HG03469 (cell line): ENCODE measurements around the gene SLC35G2.
"Not testable (repeated sequence)": the region's sequence is repeated elsewhere in the genome, so short reads cannot be mapped to it uniquely, and the experiment has no call there.

Source experiments
- ATAC-seq: cut with Tn5 transposase; IDR thresholded peaks from one replicate; pipeline ENCODE4 v1.9.1; 2021; ENCODE audit warnings: mild to moderate bottlenecking, moderate library complexity, moderate number of reproducible peaks; ENCODE audit not compliant: unreplicated experiment

SLC35G2 gene

DNA sequence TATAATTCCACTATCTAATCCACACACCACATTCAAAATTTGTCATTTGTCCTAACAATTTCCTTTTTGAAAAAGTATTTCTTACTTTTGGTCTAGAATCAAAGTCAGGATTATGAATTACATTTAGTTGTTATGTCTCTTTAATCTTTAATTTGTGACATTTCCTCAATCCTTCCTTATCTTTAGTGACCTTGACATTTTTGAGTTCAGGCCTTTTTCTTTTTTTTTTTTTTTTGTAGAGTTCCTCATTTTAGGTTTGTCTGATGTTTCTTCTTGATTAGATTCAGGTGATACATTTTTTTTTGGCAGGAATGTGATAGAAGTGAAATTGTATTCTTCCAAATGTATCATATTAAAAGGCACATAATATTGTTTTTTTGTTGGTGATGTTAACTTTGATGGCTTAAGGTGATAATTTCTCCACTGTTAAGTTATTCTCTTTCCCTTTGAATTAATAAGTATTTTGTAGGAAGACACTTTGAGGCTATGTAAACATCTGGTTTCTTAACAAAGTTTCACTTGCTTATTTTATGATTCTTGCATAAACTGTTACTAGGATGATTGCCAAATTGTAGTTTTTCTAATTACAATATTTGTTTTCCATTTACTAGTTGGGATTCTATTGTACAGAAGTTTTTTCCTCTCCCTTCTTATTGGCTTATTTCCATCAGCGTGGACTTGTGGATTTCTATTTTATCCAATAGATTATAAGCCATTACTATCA, 16.3 kb downstream of the SLC35G2 start:
- ATAC-seq = no peak

DNA sequence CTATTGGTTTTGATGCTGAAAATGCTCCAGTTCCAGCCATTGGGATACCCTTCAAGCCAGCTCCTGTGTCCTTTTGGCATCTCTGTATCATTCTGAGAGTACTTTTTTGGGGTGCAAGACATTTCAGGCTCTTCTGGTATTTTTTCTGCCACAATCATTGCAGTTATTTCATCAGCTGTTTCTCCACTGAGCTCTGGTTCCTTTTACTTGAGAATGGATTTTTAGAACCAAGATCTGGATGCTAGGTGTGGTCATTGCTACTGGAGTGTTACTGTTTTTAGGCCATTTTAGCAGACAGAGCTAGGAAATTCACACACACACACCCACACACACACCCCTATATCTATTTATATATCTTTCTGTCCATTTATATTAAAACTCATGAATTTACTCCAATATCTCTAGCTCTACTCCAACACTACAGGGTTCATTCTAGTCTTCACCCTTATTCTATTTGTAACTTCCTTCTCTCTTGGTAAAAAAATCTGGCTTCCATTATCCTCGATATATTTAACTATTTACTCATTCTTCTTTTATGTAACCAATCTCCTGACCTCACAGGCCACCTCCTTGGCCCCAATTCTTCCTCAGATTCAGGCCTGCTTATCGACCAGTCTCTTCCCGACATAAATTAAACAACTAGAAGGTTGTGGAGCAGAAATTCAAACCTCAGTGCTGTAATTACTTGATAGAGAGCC, 17.0 kb downstream of the SLC35G2 start:
- no peak for ATAC-seq

DNA sequence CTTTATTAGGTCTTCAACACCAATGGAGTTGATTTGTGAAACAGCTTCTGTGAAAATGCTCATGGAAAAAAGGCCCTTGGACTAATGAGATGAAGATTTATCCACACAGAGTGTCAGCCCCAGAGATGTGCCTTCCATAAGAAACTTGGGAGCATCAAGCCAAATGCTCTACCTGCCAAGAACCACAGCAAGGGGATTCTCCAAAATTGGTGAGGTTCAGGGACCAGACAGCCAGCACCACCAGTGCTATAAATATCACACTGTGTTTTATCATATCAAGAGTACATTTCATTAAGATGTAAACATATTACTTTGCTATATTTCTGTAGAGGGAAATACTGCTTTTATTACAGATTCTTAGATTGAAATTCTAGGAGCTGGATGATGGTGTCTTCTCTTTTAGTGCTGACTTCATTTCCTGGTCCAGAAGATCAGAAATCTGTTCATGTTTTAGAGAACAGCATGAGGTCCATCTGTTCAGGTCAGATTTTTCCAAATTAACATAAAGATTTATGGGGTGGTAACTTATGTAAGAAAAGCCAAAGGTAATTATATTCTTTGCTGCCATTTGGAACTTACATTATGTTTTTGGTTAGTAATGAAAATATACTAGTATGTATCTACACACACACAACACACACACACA, 17.7 kb downstream of the SLC35G2 start:
- ATAC-seq = no peak

DNA sequence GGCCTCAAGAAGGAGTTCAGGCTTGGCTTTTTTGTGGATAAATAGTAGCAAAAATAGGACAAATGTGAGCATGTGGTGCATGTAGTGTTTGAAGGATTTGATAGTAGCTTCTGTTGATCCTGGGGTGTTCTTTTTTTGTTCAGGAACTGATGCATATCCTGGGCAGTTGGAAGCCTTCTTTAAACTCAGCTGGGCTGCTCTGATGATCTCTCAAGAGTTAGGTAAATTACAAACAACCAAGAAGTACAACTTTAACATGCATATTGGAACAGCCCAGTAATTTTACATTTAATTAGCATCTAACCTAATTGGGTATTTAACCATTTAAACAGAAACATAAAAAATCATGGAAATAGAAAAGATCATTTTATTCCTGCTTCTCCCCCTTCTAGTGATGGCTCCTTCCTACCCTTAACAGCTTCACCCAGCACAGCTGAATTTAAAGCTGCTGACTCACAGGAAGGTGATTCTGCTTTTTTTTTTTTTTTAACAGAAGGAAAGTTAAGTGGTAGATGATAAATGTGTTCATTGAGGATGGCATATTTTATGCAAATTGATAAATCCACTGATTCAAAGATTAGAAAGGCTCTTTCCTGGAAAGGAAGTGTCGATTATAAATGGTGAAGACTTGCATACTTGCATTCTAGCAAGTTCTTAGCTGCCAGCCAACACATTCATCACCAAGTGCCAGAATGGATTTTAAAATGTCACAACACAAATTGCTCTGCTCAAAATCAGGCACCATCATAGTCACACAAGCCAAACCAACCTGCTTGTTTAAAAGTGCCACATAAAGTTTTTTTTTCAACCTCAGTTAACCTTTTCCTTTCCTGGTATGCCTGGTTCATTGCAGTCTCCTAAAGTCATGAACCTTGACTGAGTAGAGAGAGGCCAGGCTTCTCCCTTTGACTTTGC, 20.0 kb downstream of the SLC35G2 start:
- ATAC-seq = no peak

DNA sequence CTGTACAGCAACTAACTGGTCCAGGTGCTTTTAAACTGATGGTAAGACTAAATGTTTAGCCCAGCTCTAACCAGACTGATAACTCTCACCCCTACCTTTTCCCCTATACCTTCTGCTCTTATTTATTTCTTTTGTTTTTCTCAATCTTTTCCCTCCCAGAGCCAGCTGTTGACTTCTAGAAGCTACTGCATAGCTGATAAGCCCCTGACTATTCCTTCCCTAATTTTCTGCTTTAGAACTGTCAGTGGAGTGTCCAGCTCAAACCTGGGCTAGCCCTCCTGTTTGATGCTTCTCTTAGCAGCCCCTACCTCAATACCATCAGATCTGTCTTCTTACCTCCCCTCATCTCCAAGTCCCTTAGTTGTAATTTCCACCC, 20.6 kb downstream of the SLC35G2 start:
- no peak for ATAC-seq

DNA sequence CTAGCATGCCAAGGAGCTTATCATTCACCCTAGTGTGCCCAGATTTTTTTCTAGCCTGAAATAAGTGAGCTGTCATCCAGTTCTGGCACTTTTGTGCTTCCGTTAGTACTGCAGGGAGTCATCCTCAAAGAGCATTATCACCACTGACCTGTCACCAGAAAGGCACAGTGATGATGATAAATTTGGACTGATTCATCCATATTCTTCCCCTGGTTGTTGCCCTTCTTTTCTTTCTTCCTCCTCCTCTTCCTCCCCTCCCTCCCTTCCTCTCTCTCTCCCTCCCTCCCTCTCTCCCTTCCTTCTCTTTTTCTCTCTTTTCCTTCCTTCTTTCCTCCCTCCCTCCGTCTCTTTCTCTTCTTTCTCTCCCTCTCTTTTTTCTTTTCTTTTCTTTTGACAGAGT, 21.3 kb downstream of the SLC35G2 start:
- no peak for ATAC-seq

DNA sequence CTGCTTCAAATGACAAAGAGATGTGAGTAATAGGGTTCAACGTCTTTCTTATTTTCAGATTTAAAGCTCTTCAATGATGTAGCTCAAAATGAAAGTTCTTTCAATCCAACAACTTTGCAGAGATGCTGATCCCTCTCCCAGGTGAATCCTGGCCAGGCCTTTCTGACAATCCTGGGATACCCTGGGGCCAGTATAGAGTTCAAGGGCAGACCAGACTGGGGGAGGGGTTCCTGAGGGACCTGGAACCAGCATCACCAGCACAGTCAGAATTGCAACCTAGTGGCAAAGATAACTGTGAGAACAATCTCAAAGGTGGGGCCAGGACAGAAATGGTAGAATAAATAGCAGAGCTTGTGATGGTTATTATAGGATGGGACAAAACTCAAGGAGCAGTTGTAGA, 23.4 kb downstream of the SLC35G2 start:
- ATAC-seq = no peak

DNA sequence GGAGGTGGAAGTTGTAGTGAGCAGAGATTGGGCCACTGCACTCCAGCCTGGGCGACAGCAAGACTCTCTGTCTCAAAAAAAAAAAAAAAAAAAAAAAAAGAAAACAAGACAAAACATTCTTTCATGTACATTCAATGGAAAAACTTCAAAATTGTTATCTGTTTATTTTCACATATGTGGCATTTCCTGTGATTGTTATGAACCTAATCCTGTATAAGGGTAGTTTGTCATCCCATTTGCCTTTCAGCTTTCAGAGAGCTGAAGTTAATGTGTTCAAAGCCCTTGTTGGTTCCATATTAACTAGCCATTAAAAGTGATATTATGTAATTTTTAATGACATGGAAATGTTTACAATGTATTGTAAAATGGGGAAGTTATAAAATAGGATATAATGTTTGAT, 25.8 kb downstream of the SLC35G2 start:
- no peak for ATAC-seq

DNA sequence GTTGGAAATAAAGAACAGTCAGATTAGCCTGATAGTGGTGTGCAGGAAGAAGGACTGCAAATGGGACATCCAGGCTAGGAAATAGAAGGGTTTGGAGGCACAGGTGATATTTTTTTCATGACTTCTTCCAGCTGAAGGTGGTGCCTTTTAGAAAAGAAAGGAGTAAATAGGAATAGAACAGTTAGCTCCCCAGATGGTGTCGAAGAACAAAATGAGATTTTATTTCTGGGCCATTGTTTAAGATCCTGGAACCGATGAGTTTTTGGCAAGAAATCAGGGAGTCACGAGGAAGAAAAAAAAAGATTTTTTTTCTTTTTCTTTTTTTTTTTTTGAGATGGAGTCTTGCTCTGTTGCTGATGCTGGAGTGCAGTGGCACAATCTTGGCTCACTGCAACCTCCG, 33.3 kb downstream of the SLC35G2 start:
- no peak for ATAC-seq

DNA sequence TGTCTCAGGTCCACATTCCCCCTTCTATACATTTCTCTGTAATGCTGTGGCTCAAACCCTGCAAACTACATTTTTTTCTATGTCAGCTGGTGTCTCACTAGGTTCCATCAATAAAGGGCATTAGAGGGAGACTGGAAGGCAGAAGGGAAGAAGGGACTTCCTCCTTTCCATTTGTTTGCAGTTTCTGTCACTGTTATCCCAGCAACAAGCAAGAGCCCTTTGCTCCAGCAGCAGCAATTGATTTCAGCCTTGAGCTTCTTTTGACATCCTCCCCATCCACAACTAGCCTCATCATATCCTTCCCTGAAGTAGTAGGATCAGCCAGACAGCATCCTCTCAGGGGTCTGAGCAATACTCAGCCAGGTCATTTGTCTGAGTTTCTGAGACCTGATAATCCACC, 37.7 kb downstream of the SLC35G2 start:
- no peak for ATAC-seq

DNA sequence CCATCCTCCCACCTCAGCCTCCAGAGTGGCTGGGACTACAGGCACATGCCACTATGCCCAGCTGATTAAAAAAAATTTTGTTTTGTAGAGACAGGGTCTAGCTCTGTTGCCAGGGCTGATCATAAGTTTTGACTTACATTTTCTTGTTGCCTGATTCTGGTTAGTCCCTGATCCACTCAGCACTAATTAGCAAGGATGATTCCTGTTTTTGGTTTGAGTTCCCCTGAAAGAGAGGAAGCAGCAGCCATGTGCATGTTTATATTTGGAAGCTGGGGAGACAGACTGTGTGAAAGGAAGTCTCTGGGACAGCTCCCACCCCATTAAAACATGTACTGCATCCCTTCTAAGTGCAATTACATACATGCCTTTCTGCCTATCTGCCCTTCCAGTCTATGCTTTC, 39.5 kb downstream of the SLC35G2 start:
- ATAC-seq = no peak

DNA sequence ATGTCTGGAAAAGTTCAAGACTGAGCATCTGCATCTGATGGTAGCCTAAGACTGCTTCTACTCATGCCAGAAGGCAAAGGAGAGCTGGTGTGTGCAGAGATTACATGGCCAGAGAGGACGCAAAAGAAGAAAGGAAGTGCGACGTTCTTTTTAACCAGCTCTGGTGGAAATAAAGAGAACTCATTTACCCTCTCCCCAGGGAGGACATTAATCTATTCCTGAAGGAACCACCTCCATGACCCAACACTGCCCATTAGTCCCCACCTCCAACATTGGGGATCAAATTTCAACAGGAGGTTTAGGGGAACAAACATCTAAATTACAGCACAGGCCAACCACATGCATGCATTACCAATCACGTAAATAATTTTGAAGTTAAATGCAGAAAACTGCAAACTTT, 41.6 kb downstream of the SLC35G2 start:
- no peak for ATAC-seq

DNA sequence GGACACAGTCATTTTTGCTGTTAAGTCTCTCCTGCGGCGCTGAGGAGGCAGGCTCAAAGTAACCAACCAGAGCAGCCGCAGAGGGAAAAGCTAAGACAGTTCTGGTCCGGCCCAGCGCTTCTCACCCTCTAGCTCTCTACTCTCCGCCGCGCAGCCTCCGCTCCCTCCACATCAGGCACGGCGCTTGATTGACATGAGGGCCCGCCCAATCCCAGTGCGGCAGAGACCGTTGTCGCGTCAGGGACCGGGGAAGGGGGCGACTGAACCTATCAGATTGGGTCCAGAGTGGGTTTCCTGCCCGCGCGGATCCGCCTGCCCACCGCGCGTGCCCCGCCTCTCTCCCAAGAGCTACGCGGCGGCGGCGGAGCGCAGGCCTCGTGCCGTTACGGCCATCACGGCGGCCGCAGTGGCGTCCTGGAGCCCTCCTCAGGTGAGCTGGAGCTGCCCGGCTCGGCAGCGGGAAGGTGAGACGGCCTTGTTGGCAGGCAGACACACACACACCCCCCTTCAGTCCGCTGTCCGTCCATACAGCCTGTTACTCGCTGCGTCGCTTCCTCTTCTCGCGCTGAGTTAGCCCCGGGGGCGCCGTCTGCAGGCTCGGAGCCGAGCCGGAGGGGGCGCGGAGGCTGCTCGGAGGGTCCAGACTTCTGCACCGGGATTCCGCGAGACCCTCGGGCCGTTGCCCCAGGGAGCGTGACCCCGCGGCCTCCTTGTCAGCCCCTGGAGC, 43.1 kb downstream of the SLC35G2 start, which contains the start of gene NCK1:
Gene NCK1 (plus strand): TSS at position 319 of the 727 bp plus-strand sequence. CDS start 65,794 bp downstream, outside the sequence.
- ATAC-seq = peak; percentile 92

DNA sequence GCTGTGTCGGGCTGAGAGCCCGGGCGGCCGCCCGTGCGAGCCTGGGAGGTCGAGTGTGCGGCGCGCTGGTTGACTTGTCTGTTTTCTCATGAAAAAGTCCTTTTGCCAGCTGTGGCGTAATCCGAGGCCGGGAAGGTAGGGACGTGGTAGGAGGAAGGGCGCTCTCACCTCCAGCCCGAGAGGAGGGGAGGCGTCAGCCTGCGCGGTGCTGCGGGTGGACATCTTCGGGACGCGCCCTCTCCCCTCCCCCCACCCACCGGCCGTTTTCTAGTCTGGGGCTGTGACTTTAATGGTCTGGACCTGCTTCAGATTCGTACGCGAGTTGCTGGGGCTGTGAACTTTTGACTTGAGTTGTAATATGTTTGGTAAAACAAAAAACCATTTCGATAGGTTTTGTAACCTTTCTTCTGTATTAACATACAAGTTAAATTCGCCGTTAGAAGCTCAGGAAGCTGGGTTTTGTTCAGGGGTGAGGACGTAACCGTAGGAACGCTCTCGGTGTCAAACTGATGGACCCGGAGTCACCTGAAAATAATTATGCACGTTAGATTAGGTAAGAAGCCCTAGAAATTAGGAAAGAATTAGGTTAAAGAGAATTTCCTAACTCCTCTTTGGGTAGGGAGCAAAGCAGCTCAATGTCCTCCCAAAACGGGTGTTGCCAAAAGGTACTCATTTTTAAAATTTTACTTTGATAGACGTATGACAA, 43.8 kb downstream of the SLC35G2 start:
- ATAC-seq = peak; percentile 1

DNA sequence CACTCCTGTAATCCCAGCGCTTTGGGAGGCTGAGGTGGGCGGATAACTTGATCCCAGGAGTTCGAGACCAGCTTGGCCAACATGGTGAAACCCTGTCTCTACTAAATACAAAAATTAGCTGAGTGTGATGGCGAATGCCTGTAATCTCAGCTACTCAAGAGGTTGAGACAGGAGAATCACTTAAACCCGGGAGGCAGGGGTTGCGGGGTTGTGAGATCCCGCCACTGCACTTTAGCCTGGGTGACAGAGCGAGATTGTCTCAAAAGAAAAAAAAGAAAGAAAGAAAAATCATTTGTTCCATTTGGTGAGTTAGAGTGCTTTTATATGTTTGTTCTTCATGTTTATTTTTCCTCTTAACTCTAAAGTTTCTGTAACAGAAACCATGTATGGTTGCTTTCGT, 50.4 kb downstream of the SLC35G2 start:
- ATAC-seq = no peak

DNA sequence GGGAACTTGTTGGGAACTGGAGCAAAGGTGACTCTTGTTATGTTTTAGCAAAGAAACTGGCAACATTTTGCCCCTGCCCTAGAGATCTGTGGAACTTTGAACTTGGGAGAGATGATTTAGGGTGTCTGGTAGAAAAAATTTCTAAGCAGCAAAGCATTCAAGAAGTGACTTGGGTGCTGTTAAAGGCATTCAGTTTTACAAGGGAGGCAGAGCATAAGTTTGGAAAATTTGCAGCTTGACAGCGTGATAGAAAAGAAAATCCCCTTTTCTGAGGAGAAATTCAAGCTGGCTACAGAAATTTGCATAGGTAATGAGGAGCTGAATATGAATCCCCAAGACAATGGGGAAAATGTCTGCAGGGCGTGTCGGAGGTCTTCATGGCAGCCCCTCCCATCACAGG, 53.3 kb downstream of the SLC35G2 start:
- ATAC-seq = not testable (repeated sequence)

DNA sequence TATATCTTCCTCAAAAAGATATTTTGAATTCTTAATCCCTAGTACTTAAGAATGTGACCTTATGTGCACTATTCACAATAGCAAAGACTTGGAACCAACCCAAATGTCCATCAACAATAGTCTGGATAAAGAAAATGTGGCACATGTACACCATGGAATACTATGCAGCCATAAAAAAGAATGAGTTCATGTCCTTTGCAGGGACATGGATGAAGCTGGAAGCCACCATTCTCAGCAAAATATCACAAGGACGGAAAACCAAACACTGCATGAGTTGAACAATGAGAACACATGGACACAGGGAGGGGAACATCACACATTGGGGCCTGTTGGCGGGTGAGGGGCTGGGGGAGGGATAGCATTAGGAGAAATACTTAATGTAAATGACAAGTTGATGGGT, 60.6 kb downstream of the SLC35G2 start:
- ATAC-seq = not testable (repeated sequence)

DNA sequence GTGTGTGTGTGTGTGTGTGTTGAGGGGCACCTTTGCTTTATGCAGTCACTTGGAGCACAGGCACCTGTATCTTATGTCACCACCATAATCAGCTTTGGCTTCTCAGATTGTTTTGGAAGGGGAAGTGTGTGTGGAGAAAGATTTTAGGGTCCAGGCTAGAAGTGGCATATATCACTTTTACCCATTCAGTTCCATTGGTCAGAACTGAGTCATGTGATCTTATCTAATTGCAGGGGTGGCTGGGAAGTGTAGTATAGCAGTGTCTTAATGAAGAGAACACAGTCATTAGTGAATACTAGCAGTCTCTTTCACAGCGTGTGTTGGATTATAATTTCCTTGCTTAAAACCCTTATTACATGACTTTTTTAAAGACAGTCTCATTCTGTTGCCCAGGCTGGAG, 63.6 kb downstream of the SLC35G2 start:
- no peak for ATAC-seq

DNA sequence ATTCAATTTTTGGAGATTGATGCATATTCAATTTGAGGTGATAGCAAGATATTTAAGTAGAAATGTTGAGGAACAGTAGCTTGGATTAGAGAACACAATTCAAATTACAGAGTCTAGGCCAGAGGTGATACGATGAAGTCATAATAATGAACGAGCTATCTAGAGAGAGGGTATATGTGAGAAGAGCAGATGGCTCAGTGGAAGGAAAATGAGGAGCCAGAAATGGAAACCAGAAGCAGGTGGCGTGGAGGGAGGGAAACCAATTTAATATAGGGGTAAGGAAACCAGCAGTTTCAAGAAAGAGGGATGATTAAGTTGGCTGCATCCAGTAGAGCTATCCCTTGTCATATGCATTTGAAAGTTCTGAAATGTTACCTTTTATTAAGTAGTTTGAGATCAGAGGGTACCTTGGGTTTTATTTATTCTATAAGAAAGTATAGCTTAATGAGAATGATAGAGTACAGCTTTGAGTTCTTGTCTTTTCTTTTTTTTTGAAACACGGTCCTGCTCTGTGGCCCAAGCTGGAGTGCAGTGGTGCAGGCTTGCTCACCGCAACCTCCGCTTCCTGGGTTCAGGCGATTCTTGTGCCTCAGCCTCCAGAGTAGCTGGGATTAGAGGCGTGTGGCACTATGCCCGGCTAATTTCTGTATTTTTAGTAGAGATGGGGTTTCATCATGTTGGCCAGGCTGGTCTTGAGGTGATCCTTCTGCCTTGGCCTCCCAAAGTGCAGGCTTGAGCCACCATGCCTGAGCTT, 65.2 kb downstream of the SLC35G2 start:
- ATAC-seq = no peak
